H1 (cell line): ENCODE measurements around the gene PLEK2. TPM values are rescaled to one million over a fixed set of nuclear protein-coding genes. Genes with fewer than 3 reads are reported as not detected.

ENCODE experiments used
- ATF2 ChIP-seq: IDR thresholded peaks from 2 replicates; pipeline ENCODE4 v1.6.1; 2012; ENCODE audit warnings: low read length, inconsistent platforms
- EP300 ChIP-seq, 2 experiments: IDR thresholded peaks; 1 replicate in 1 of 2; 2 replicates in 1 of 2; pipeline ENCODE4 v1.6.1; 2011 to 2012; ENCODE audit warnings: low read depth in 2 of 2, low read length in 2 of 2, mild to moderate bottlenecking in 2 of 2, borderline replicate concordance in 1 of 2, inconsistent platforms in 1 of 2, moderate library complexity in 1 of 2
- SP4 ChIP-seq: IDR thresholded peaks from 2 replicates; pipeline ENCODE4 v1.6.1; 2012; ENCODE audit warnings: low read length, inconsistent platforms
- polyA plus RNA-seq, 7 experiments: library from polyadenylated mRNA; depleted of rRNA in 3 of 7; stranded (reverse) in 5 of 7; unstranded in 2 of 7; fragments of >200 nt in 5 of 7; fragments of 200-250 nt in 2 of 7; gene quantifications; 1 replicate in 5 of 7; 2 replicates in 1 of 7; 4 replicates in 1 of 7; pipeline versions ENCODE4 v1.2.1 to v1.2.3, GENCODE V29; 2011 to 2013; ENCODE audit warnings: missing spikeins in 2 of 7, mixed read lengths in 2 of 7
- total RNA-seq: library from RNA; stranded (reverse); fragmentation: NEBNext Ultra II Directional; extraction: Animal tissue kit (Norgen Biotek cat#: 25700); gene quantifications from 2 replicates; pipeline ENCODE4 v1.2.1, GENCODE V29; 2021

PLEK2 gene
- total and polyA plus RNA-seq, 2 of the 8 experiments (the other 6 are each of a cell fraction or from before 2014, with no cell fraction given): 0.41 to 2.1 TPM

DNA sequence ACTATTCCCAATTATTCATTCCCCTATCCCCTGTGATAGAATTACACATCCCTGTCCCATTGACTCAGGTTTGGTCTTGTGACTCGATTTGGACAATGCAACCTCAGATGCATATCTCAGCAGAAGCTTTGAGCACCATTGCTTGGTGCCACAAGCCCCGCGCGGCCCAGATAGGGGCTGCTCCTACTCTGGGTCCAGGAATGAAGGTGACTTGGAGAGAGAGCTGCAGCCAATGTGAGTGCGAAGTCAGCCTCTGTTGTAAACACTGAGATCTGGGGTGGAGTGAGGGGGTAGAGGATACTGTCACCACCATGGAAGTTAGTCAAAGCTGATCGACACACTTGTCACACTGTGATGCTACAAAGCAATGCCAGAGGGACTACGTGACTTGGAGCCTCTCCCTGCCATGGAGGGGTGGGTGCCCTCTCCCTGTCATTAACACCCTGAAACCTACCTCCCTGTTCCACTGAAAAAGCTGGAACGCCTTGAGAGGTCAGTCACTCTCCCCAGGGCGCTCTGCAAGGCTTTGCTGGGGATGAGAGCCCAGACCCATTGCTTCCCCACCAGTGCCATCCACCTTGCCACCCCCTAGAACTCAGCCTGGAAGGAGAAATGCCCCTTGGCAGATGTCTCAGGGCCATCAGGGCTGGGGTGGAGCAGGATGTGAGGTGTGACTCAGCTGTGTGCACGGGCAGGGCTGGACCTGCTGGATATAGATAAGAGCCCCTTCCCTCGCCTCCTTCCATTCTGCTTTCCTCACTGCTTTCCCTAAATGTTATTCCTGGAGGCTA, 6.6 kb upstream of the PLEK2 start (continued):
- TF ChIP-seq SP4 (no peak), ATF2 (no peak), EP300 (IDR thresholded peaks at IDR 0.05; ENCODE audit: borderline replicate concordance in 1 of 2, low read depth in 2 of 2, low read length in 2 of 2) (no peak)
